GM18508 (cell line): ENCODE measurements around the gene PREX1.
"Not testable (repeated sequence)": the region's sequence is repeated elsewhere in the genome, so short reads cannot be mapped to it uniquely, and the experiment has no call there.

ENCODE experiments used
- ATAC-seq: cut with Tn5 transposase; IDR thresholded peaks from one replicate; pipeline ENCODE4 v1.9.1; 2021; ENCODE audit warnings: moderate number of reproducible peaks; ENCODE audit not compliant: insufficient read depth, unreplicated experiment

Gene PREX1

GRCh38 chr20:48782053-48782452 is 45.7 kb downstream of the PREX1 start:
- no peak for ATAC-seq

- ATAC-seq: no peak
Observed at GRCh38 chr20:48781634-48782033, 46.2 kb downstream of the PREX1 start.

GRCh38 chr20:48779435-48779834 is 48.4 kb downstream of the PREX1 start:
- ATAC-seq: no peak

GRCh38 chr20:48777821-48778220 is 50.0 kb downstream of the PREX1 start:
- no peak for ATAC-seq

GRCh38 chr20:48777005-48777404 is 50.8 kb downstream of the PREX1 start:
- ATAC-seq: no peak

- ATAC-seq: no peak
Observed at GRCh38 chr20:48776306-48776705, 51.5 kb downstream of the PREX1 start.

GRCh38 chr20:48775545-48775944 is 52.3 kb downstream of the PREX1 start:
- not testable (repeated sequence) for ATAC-seq

GRCh38 chr20:48774696-48775095 is 53.1 kb downstream of the PREX1 start:
- no peak for ATAC-seq

- no peak for ATAC-seq
Observed at GRCh38 chr20:48773837-48774418, 53.9 kb downstream of the PREX1 start.

- ATAC-seq: no peak
Observed at GRCh38 chr20:48772183-48772976, 55.4 kb downstream of the PREX1 start.

GRCh38 chr20:48771542-48771941 is 56.3 kb downstream of the PREX1 start:
- ATAC-seq: no peak

GRCh38 chr20:48770700-48771442 is 56.9 kb downstream of the PREX1 start:
- ATAC-seq: no peak

GRCh38 chr20:48769069-48769983 is 58.5 kb downstream of the PREX1 start:
- ATAC-seq: no peak

GRCh38 chr20:48766961-48767960 is 60.5 kb downstream of the PREX1 start:
- no peak for ATAC-seq

- no peak for ATAC-seq
Observed at GRCh38 chr20:48766205-48766604, 61.6 kb downstream of the PREX1 start.

GRCh38 chr20:48765359-48765758 is 62.4 kb downstream of the PREX1 start:
- no peak for ATAC-seq

- no peak for ATAC-seq
Observed at GRCh38 chr20:48763216-48763914, 64.4 kb downstream of the PREX1 start.

- no peak for ATAC-seq
Observed at GRCh38 chr20:48761874-48762273, 65.9 kb downstream of the PREX1 start.
